HuH-7 (cell line): Measurements from ENCODE around the gene CENPQ.

Source experiments
- DNase-seq: peaks from one replicate; pipeline ENCODE4 v3.0.0; 2011; ENCODE audit warnings: low spot score

The CENPQ gene

DNA sequence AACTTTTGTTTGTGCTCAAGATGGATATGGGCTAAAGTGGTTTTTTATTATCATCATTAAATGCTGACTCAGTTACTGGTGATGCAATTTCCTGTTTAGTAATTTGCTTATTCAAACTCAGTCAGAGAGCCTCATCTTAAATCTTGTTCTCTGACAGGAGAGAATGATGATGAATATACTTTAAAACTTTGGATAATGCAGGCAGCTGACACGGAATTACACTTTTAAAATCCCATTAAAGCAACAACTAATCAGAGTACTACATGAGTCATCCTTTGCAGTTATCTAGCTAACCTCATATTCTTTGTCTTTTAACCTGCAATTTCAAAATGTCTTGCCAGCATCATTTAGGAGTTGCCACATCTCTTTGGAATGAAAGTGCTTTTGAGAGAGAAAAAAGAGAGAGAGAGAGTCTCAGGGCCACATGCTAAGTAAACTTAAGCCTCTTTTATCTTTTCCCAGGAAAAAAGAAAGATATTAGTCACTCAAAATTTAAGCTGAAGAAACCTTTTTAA, 78.1 kb downstream of the CENPQ start:
- no peak for DNase-seq

DNA sequence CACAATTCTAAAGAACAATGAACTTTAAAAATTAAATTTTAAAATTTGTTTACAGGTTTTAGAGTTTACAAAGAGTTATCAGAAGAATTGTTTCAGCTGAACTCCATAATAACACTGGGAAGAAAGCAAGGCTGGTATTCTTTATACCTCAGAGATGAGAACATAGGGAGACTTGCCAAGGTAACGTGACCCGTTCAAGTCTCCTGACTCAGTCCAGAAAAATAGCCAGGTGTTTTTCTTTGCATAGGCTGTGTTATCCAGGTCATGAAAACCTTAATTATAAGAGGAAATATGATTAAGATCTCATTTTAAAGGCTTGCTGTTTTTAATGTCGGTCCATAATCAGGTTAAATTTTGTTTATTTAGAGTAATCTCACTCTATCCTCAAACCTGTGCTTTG, 78.8 kb downstream of the CENPQ start:
- DNase-seq: no peak
